GM12878 (cell line): Measurements from ENCODE around the gene SMARCC2.

ENCODE experiments used
- RB1 ChIP-seq: fragments of 450-650 bp; formaldehyde crosslinking; IDR thresholded peaks from 2 replicates; pipeline ENCODE4 v1.6.1; 2017; ENCODE audit warnings: mild to moderate bottlenecking, borderline replicate concordance
- SIN3A ChIP-seq: IDR thresholded peaks from 2 replicates; pipeline ENCODE4 v1.6.1; 2012; ENCODE audit warnings: low read depth, low read length, improper control_type of control experiment
- SP1 ChIP-seq: IDR thresholded peaks from one replicate; pipeline ENCODE4 v1.6.1; 2011; ENCODE audit warnings: low read depth, low read length
- TF ChIP-seq, protein P1 (sequence below): fragments of 450-650 bp; IDR thresholded peaks from 2 replicates; pipeline ENCODE4 v1.6.1; 2017; ENCODE audit warnings: mild to moderate bottlenecking

DNA sequence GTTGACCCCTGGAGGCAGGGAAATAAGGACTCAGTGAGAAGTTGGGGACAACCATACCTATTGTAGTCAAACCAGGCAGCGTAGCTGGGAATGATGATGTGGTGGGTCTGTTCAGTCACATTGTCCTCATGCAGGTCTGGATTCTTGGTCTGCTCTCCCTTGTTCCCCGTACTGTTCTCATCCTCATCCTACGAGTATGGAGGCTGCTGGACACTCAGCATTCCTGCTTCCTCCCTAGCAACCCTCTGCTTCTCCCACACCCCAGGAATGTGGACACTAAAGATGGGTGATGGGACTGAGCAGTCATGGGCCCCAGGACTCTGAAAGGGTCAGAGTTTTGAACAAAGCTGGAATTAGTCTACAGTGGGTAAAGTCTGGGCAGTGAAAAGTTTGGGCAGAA is 10.9 kb downstream of the SMARCC2 start:
- TF ChIP-seq, protein P1, sequence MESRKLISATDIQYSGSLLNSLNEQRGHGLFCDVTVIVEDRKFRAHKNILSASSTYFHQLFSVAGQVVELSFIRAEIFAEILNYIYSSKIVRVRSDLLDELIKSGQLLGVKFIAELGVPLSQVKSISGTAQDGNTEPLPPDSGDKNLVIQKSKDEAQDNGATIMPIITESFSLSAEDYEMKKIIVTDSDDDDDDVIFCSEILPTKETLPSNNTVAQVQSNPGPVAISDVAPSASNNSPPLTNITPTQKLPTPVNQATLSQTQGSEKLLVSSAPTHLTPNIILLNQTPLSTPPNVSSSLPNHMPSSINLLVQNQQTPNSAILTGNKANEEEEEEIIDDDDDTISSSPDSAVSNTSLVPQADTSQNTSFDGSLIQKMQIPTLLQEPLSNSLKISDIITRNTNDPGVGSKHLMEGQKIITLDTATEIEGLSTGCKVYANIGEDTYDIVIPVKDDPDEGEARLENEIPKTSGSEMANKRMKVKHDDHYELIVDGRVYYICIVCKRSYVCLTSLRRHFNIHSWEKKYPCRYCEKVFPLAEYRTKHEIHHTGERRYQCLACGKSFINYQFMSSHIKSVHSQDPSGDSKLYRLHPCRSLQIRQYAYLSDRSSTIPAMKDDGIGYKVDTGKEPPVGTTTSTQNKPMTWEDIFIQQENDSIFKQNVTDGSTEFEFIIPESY: no peak
- TF ChIP-seq SP1: no peak
- TF ChIP-seq RB1: no peak
- no peak for TF ChIP-seq SIN3A
